ENCODE measurements around the gene URM1.
"Not testable (repeated sequence)": the region's sequence is repeated elsewhere in the genome, so short reads cannot be mapped to it uniquely, and the experiment has no call there.

Gene URM1

DNA sequence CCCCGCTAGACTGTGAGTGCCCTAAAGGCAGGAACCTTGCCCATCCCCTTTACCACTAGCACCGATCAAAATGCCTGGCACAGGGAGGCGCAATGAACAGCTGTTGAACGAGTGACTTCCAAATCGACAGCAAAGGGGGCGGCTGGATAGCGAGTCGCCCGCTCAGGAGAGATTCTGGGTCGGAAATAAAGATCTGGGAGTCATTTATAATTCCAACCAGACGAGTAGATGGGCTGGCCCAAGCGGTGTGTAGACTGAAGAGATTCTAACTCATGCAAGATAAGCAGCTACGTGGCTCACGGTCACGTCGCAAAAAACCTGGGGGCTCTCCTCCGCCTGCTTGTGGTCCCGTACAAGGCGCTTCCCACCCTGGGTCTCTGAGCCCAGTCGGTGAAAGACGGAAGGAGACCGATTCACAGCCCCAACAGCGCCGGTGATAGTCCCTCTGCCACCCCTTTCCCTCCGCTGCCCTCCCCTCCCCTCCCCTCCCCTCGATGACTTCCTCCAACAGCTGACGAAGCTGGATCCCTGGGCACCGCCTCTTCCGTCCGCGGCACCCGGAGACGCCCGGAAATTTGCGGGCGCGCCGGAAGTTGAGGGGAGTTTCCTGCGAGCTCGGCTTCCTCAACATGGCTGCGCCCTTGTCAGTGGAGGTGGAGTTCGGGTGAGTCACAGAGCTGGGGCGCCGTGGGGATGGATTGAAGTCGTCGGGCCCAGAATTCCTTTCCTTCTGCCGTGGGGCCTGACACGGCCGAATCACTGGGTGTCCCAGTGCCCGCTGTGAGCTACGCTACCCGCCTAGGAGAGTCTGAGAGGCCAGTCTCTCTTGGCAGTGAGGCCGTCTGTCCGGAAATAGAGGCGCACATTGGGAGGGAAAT lies at the start of gene URM1:
TSS of gene URM1 (plus strand) at position 623 of the 878 bp plus-strand sequence. CDS start at position 630, 7 bp downstream.
- peak; percentile 88 for DNase-seq

DNA sequence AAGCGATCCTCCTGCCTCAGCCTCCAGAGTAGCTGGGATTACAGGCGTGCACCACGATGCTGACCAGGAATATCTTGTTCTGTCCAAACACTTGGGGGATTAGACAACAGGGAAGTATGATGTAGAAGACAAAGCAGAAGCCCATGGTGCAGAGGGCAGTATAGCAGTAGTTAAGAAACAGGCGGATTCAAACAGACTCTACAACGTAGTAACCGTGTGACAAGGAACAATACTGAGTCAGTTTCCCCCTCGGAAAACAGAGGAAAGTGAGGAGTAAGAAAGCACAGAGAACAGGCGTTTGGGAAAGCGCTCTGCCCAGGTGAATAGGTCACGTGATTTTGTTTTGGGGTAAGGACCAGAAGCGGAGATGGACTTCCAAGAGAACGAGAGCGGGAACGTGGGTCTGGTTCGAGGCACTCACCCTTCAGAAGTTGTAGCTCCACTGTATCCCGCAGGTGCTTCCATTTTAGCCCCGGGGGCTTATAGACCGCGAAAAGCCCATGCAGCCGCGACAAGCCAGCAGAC lies 49.2 kb upstream of the URM1 start:
- no peak for DNase-seq

DNA sequence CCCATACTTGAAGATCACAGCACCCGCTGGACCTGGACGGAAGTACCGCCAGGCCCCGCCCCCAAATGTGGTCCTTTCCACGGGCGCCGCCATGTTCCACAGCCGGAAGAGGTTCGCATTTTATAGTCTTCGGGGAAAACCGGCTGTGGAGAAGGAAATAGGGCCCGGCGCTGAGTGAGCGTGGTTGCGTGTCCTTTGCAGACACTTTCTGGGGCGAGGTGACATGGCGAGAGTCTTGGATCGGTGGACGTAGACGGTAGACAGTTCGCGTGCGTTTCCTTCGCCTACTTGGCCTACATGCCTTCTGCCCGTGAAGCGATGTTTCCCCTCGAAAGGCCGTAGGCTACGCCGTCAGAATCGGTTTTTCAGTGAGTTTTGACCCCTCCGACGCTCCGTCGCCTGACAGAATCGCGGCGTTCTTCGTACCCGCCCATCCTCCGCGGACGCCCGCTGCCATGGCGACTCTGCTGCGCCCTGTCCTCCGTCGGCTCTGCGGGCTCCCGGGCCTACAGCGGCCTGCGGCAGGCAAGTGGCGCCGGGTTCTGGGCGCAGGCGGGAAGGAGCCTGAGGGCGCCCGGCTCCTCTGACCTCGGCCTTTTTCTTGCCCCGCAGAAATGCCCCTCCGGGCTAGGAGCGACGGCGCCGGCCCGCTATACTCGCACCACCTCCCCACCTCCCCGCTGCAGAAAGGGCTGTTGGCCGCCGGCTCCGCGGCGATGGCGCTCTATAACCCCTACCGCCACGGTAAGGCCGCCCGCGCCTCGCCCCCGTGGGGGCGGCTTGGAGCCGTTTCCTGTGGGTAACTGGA lies 48.6 kb upstream of the URM1 start, which contains the start of the genes COQ4 and TRUB2:
TSS of gene COQ4 (plus strand) at position 436 of the 808 bp plus-strand sequence. CDS start at position 456, 20 bp downstream.
TSS of gene TRUB2 (minus strand) at position 44 of the 808 bp plus-strand sequence. CDS start at position 5, 39 bp downstream.
- DNase-seq, result peak; percentile 92

DNA sequence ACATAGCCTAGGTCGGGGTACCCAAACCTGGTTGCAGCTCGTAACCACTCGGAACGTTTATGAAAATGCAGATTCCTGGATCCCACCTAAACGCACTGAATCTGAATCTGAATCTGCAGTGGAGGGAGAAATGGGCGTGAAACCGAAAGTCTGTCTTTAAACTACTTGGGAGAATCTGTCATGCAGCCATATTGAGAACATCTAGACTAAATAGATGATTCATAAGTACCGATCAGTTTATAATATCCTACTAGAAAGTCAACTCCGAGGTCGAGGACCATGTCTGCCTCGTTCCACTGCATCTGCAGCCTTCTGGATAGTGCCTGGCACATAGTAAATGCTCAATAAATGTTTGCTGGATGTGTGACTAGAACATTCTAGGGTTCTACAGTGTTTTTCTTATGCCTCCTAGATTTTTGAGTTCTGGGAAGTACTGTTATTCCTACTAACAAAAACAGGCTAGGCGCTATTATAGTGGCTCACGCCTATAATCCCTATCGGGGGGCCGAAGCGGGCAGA lies 47.9 kb upstream of the URM1 start:
- no peak for DNase-seq

DNA sequence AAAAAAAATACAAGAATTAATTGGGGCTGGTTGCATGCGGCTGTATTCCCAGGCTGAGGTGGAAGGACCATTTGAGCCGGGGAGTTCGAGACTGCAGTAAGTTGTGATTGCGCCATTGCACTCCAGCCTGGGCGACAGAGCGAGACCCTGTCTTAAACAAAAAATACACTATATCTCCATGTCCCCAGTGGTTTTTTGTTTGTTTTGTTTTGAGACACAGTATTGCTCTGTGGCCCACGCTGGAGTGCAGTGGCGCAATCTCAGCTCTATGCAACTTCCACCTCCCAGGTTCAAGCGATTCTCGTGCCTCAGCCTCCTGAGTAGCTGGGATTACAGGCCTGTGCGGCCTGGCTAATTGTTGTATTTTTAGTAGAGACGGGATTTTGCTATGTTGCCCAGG lies 47.4 kb upstream of the URM1 start:
- DNase-seq, result no peak

DNA sequence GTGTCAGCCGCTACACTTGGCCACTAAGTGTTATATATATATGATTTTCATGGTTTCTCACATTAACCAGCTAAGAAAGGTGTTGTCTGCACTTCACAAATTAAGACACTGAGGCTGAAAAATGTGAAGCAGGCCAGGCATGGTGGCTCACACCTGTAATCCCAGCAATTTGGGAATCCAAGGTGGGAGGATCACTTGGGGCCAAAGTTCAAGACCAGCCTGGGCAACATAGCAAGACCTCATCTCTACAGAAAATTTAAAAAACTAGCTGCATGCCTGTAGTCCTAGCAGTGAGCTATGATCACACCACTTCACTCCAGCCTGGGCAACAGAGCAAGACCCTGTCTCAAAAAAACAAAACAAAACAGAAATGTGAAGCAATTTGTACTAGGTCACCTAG lies 46.8 kb upstream of the URM1 start:
- DNase-seq, result no peak

DNA sequence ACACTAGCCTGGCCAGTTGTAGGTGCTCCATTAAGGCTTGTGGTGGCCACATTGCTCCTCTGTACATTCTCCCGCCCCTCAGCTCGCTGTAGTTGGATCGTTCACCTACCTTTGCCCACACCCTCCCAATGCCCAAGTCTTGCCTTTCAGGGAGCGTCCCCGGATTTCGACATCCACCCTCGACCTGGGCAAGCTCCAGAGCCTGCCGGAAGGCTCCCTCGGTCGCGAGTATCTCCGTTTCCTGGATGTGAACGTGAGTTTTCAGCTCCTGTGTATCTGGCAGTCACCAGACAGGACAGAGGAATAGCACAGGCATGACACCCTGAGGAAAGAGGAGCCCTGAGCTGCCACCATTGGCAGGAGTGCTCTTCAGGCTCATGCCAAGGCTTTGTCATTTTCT lies 45.5 kb upstream of the URM1 start:
- no peak for DNase-seq

DNA sequence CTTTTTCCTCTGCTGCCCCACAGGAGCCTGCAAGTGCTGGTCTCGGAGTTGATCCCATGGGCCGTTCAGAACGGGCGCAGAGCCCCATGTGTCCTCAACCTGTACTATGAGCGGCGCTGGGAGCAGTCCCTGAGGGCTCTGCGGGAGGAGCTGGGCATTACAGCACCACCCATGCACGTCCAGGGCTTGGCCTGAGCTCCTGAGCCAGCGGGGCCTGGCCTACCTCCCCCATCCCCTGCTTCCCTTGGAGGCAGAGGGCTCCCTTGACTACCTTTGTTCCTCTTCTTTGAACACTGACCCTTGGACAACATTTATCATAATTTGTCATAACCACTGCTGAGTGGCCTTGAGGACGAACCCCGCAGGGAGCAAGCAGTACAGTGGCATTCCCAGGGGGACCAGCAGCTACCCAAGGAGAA lies 37.7 kb upstream of the URM1 start:
- no peak for DNase-seq

DNA sequence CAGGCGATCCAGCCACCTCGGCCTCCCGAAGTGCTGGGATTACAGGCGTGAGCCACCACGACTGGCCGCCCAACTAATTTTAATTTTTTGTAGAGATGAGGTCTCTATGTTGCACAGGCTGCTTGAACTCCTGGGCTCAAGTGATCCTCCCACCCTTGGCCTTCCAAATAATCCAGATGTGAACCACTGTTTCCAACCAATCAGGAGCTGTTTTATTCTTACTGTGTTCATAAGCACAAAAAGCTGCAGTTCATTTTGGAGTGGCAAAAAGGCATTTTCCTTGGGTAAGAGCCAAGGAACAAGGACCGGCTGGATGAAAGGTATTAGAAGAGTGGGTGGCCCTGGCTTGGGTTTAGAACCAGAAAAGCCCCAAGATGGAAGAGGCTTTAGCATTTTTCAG lies 36.0 kb upstream of the URM1 start:
- no peak for DNase-seq

DNA sequence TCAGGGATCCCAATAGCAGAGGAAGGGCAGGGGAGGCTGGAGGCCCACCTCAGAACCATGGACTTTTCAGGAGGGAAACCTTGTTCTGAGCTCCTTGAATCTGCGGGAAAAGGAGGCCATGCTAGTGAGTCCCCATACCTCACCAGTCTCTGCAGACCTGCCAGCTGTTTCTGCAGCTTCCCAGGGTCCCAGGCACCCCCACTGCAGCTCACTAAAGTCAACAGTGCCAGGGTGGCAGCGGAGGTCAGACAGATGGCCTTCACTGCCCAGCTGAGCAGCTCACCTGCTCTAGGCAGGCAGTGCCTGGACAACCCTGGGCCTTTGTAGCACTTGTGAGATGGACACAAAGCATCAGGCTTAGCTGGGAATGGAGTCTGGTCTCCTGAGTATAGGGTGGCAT lies 35.3 kb upstream of the URM1 start:
- no peak for DNase-seq

DNA sequence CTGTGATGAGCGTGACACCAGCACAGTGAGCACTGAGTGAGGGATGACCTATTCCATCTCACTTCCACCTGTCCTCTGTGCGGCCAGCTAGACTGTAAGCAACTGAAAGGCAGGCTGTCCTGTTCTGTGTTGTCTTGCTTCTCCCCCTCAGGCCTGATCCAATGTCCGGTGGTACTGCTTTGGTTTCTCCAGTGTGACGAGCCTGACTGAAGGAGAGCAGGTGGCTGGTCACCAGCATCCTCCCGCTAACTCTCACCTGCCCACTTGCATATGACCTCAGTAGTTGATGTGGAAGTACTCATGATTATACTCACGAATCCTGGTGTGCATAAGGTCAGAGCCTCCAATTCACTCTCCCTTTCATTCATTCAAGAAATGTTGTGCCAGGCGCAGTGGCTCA lies 33.2 kb upstream of the URM1 start:
- no peak for DNase-seq

DNA sequence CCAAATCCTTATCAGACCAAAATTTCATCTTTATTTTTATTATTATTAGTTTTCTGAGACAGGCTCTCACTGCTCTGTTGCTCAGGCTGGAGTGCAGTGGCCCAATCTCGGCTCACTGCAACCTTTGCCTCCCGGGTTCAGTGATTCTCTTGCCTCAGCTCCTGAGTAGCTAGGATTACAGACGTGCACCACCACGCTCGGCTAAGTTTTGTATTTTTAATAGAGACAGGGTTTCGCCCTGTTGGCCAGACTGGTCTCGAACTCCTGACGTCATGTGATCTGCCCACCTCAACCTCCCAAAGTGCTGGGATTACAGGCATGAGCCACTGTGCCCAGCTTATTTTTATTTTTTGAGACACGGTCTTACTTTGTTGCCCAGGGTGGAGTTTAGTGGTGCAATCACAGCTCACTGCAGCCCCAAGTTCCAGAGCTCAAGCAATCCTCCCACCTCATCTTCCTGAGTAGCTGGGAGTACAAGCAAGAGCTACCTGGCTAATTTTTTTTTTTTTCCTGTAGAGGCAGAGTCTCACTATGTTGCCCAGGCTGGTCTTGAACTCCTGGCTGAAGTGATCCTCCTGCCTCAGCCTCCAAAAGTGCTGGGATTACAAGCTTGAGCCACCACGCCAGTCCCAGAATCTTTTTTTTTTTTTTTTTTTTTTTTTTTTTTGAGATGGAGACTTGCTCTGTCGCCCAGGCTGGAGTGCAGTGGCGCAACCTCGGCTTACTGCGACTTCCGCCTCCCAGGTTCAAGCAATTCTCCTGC lies 32.1 kb upstream of the URM1 start:
- not testable (repeated sequence) for DNase-seq

DNA sequence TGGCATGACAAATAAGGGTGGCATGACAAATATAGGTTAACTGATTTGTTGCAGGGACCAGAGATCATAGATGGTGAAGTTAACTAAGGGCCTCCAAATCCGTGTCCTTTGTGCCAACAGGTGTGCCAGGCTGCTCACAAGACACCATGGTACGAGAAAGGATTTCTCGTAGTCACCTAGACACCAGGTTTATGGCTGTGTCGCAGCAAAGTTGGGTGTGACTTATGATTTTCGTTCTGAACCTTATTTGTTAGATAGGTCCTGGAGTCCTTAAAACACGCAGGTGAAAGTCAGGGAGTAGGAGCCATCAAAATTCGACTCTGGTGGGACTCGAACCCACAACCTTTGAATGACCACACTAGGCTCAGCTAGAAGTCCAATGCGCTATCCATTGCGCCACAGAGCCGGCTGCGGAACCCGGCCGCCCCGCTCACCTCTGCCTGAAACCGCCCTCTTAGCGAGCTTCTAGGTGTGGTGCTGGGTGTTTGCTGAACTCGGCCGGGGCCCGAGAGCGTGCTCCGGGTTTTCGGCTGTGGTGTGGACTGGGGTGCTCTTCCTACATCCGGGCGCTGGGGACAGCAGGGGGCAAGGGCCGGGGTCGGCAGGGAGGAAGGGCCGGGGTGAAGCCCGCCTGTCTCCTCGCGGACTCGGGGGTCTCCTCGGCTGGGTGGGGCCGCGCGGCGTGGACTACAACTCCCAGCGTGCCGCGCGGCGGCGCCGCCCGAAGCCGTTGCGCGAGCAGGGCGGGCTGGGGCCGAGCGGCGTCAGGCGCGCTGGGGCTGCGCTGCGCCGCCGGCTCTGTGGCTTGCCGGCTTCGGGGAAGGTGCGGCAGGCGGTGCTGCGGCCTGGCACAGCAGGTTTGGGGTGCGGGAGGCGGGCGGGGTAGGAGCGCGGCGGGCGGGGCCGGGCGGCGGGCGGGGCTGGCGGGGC lies 31.1 kb upstream of the URM1 start, which contains the start of gene SLC27A4:
TSS of gene SLC27A4 (plus strand) at position 767 of the 930 bp plus-strand sequence. CDS start 2,606 bp downstream, outside the sequence.
- peak; percentile 54 for DNase-seq

DNA sequence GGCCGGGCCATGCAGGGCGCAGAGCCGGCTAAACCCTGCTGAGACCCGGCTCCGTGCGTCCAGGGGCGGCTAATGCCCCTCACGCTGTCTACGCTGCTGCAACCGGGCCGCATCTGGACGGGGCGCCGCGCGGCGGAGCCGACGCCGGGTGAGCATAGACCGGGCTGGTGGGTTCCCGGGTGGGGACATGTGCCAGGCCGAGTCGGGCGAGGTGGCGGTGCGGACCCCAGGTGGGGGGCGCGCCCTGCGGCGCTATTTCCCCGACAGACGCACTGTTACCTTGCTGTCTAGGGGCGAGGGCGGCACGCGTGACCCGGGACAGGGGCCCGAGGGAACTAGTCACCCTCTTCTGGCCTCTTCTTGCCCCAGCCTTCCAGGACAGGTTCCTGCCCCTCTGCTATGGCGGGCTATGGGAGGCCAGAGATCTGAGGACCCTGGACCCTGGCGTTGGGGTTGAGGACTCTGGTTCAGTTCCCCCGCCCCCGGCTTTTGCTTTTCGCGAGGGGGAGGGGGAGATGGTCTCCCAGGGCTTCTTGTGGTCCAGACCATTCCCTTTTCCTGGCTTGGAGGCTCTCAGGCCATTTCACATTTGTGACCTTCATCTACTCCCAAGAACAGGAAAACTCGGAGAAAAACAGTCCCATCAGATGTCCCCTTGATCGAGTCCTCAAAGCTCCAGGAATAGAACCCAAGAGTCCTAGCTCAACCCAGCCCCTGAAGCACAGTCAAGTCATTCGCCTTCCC lies 30.3 kb upstream of the URM1 start:
- DNase-seq, result no peak

DNA sequence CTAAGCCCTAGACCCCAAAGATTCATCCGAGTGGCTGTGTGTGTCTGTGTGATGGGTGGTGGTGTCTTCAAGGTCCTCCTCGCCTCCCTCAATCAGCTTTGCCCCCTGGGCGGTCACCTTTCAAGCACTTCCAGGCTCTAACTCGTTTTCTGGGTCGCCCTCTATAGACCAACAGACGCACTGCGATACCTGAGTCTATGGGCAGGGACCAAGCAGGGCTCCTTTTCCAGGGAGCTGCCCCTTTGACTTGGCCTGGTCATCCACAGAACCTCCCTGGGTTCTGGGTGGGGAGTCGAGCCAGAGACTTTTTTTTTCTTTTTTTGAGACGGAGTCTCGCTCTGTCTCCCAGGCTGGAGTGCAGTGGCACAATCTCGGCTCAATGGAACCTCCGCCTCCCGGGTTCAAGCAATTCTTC lies 29.7 kb upstream of the URM1 start:
- peak; percentile 51 for DNase-seq

DNA sequence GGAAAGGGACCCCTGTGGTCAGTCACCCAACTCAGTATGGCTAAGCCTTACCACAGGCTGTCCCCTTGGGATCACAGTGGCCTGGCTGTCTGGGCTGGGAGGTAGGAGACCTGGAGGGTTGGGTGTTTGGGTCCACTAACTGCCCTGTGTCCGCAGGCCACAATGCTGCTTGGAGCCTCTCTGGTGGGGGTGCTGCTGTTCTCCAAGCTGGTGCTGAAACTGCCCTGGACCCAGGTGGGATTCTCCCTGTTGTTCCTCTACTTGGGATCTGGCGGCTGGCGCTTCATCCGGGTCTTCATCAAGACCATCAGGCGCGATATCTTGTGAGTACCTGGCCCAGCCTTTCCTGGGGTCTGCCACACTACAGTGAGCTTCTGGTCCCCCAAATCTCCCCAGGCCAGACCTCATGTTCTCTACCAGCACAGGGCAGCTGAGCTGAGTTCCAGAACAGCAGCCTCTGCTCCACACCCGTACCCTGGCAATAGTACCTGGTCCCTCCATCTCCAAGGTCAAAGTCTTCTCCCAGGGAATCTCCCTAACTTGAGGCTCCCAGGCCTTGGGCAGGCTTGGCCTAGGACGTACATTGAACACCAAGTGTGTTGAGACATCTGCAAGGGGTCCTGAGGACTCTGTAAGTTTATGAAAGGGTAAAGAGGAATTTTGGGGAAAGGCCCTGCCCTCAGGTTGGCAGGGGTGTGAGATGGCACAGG lies 28.0 kb upstream of the URM1 start:
- DNase-seq, result no peak

DNA sequence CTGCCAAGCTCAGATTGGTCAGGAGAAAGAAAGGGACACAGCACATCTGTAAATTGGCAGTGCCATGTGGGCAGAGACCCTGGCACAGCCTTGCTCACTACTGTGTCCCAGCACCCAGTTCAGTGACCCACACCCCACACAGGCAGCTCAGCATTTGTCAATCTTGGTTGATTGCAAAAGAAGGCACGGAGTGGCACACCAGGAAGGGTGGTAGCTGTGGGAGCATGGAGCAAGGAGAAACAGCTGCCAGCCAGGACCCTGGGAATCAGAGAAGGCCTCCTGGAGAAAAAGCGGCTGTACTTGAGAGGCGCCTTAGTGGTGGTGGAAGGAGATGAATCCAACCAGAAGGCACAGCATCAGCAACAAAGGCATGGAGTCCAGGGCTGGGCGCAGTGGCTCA lies 27.3 kb upstream of the URM1 start:
- DNase-seq, result no peak

DNA sequence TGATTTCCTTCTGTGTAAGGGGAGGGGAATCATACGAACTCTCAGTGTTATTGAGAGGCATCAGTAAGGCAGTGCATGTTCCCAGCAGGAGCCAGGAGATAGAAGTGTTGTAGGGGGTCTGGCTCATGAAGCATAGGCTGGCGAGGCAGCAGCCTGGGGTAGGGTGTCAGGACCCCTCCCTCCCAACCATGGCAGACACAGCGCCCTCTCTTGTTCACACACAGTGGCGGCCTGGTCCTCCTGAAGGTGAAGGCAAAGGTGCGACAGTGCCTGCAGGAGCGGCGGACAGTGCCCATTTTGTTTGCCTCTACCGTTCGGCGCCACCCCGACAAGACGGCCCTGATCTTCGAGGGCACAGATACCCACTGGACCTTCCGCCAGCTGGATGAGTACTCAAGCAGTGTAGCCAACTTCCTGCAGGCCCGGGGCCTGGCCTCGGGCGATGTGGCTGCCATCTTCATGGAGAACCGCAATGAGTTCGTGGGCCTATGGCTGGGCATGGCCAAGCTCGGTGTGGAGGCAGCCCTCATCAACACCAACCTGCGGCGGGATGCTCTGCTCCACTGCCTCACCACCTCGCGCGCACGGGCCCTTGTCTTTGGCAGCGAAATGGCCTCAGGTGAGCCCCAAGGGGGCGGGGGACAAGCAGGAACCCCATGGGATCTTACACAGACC lies 26.1 kb upstream of the URM1 start:
- DNase-seq, result no peak

DNA sequence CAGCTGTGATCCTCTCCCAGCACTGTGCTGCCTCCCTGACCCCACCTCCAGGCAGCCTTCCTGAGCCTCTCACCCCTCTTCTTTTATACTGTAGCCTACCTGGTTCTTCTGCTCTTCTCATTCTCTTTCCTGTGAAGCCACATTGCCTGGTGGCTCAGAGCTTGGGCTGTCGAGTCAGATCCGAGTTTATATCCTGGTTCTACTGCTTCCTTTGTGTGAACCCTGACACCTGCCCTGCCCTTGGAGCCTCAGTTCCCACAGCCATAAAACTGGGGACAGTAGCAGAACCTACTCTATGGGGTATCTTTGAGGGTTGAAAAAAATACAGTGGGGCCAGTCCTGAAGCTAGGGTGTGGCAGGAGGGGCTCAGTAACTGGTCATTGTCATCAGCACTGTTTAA lies 22.0 kb upstream of the URM1 start:
- no peak for DNase-seq
